Activated T-helper 17 cell treated with anti-CD3 and anti-CD28 coated beads, Interleukin-2, amount 50 U/mL, for 72 hours (primary cell): ENCODE results near the gene ATP11C. TPM values are rescaled to one million over a fixed set of nuclear protein-coding genes. Genes with fewer than 3 reads are reported as not detected.
A peak's percentile ranks its signal among the peaks of the same experiment; 100 is the strongest.
"Not testable (repeated sequence)": the region's sequence is repeated elsewhere in the genome, so short reads cannot be mapped to it uniquely, and the experiment has no call there.

Experiments
- ATAC-seq: fragments of 150-1000 bp; cut with Tn5 transposase; replicated peaks from 2 replicates; pipeline ENCODE4 v1.10.0; 2021; ENCODE audit warnings: mild to moderate bottlenecking, moderate library complexity
- H3K27ac Mint-ChIP-seq: one replicate; pipeline ENCODE4 v1.8.0; 2022; ENCODE audit warnings: mixed read lengths
- H3K27me3 Mint-ChIP-seq: one replicate; pipeline ENCODE4 v1.8.0; 2022; ENCODE audit warnings: mixed read lengths
- H3K36me3 Mint-ChIP-seq: one replicate; pipeline ENCODE4 v1.8.0; 2022; ENCODE audit warnings: low read depth, mild to moderate bottlenecking, mixed read lengths
- H3K4me1 Mint-ChIP-seq: one replicate; pipeline ENCODE4 v1.8.0; 2022; ENCODE audit warnings: mixed read lengths
- H3K4me3 Mint-ChIP-seq: one replicate; pipeline ENCODE4 v1.8.0; 2022; ENCODE audit warnings: mild to moderate bottlenecking, mixed read lengths
- H3K9me3 Mint-ChIP-seq: one replicate; pipeline ENCODE4 v1.8.0; 2022; ENCODE audit warnings: mixed read lengths
- total RNA-seq, 2 donors: library from RNA; stranded (reverse); gene quantifications; one replicate each; pipeline ENCODE4 v1.2.3, GENCODE V29; 2022

Gene ATP11C
- total RNA-seq, 2 donors from 2014 or later: 9.2 to 9.4 TPM

GRCh38 chrX:139862208-139862607 lies 70.6 kb downstream of the ATP11C start:
- no peak overlapping the region for H3K27ac Mint-ChIP-seq
- H3K36me3 Mint-ChIP-seq: no peaks in the 10 kb centered on the region
- no peaks in the 10 kb centered on the region for H3K4me1 Mint-ChIP-seq
- ATAC-seq: no peak
- H3K4me3 Mint-ChIP-seq: no peak overlapping the region
- H3K9me3 Mint-ChIP-seq: no peaks in the 10 kb centered on the region
- H3K27me3 Mint-ChIP-seq: no peaks in the 10 kb centered on the region

DNA sequence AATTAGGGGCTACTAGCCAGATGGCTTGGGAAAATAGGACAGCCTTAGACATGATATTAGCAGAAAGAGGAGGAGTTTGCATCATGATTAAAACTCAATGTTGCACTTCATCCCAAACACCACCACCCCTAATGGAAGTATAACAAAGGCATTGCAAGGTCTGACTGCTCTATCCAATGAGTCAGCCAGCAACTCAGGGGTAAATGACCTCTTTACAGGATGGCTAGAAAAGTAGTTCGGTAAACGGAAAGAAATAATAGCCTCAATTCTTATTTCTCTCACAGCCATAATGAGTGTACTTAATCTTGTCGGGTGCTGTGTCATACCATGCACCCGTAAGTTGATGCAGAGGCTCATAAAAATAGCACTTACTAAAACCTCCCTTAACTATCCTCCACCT lies 76.0 kb downstream of the ATP11C start:
- H3K4me1 Mint-ChIP-seq, H3K27me3 Mint-ChIP-seq: not testable (repeated sequence)

DNA sequence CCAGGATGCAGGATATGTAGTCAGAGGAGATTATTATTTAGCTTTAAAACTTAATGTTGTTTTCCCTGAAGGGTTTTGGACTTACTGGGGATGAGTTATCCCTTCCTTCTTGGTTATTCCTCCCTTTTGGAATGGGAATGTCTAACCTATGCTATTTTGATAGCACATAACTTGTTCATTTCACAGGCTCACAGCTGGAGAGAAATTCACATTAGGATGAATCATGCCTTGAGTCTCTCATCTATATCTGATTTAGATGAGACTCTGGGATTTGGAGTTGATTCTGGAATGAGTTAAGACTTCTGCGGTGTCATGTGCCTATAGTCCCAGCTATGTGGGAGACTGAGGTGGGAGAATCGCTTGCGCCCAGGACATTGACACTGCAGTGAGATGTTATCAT lies 81.1 kb downstream of the ATP11C start:
- no peak overlapping the region for H3K4me3 Mint-ChIP-seq
- no peaks in the 10 kb centered on the region for H3K36me3 Mint-ChIP-seq
- no peak for ATAC-seq
- H3K9me3 Mint-ChIP-seq: no peaks in the 10 kb centered on the region
- H3K4me1 Mint-ChIP-seq: no peaks in the 10 kb centered on the region
- H3K27me3 Mint-ChIP-seq: no peaks in the 10 kb centered on the region
- no peak overlapping the region for H3K27ac Mint-ChIP-seq

More for the DNA sequence above, 76.0 kb downstream of the ATP11C start:
- not testable (repeated sequence) for H3K27ac Mint-ChIP-seq, H3K9me3 Mint-ChIP-seq, ATAC-seq, H3K36me3 Mint-ChIP-seq, H3K4me3 Mint-ChIP-seq

GRCh38 chrX:139850968-139851367 lies 81.9 kb downstream of the ATP11C start:
- H3K27me3 Mint-ChIP-seq: no peaks in the 10 kb centered on the region
- H3K4me3 Mint-ChIP-seq: no peak overlapping the region
- no peaks in the 10 kb centered on the region for H3K4me1 Mint-ChIP-seq
- ATAC-seq: no peak
- no peak overlapping the region for H3K27ac Mint-ChIP-seq
- no peaks in the 10 kb centered on the region for H3K36me3 Mint-ChIP-seq
- no peaks in the 10 kb centered on the region for H3K9me3 Mint-ChIP-seq

GRCh38 chrX:139844884-139845283 lies 88.0 kb downstream of the ATP11C start:
- Mint-ChIP-seq H3K36me3 (peaks cover 2% of the 10 kb centered on the region), H3K27me3 (no peaks in the 10 kb centered on the region), H3K4me1 (peaks cover 5% of the 10 kb centered on the region), H3K9me3 (peaks cover under 1% of the 10 kb centered on the region), H3K27ac (no peak overlapping the region), H3K4me3 (no peak overlapping the region)
- ATAC-seq: no peak

- no peak for ATAC-seq
- Mint-ChIP-seq H3K36me3 (peaks cover 6% of the 10 kb centered on the region), H3K27me3 (no peaks in the 10 kb centered on the region), H3K4me1 (peaks cover 5% of the 10 kb centered on the region), H3K27ac (no peak overlapping the region), H3K9me3 (peaks cover 4% of the 10 kb centered on the region), H3K4me3 (no peak overlapping the region)
Observed at GRCh38 chrX:139844163-139844562, 88.7 kb downstream of the ATP11C start.

DNA sequence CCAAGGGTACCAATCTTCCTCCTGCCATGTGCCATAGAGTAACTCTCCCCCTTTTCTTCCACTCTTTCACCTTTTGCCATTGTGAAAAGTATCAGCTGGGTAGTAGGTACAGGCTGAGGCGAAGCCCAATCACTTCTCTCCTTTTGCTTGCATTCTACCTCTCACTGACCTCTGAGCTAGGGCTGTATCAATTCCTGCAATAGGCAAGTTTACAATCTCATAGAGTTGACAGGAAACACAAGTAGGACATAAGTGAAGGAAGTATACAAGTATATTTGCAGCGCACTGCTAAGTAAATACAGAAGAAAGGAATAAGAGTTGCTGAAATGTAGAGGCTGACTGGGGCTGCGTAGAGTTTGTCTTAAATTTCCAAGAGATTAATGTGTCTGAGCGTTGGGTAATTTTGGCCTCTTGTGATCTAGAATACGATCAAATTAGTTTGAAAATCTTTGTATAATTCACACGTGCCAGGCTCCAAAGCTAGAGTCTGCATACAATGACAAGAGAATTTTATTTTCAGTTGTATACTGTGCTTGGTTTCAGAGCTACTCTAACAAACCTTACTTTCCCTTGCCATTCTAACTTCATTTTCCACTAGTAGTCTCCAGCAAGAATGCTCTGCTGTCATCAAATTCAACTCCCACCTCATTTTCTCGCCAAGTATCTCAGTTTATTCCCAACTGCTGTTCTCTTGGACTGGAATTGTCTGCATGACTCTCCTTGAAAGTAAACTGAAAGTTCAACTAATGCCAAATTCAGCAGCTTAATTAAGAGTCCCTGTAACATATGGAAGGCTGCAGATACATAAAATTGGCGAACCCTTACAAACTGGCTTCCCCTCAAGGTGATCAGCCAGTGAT lies 90.3 kb downstream of the ATP11C start:
- Mint-ChIP-seq H3K4me1 (peaks cover 5% of the 10 kb centered on the region), H3K4me3 (no peak overlapping the region), H3K9me3 (peaks cover 4% of the 10 kb centered on the region), H3K27me3 (no peaks in the 10 kb centered on the region), H3K36me3 (peaks cover 6% of the 10 kb centered on the region), H3K27ac (no peak overlapping the region)
- ATAC-seq: no peak

GRCh38 chrX:139836335-139836734 lies 96.5 kb downstream of the ATP11C start:
- not testable (repeated sequence) for H3K27me3 Mint-ChIP-seq, H3K9me3 Mint-ChIP-seq, ATAC-seq

DNA sequence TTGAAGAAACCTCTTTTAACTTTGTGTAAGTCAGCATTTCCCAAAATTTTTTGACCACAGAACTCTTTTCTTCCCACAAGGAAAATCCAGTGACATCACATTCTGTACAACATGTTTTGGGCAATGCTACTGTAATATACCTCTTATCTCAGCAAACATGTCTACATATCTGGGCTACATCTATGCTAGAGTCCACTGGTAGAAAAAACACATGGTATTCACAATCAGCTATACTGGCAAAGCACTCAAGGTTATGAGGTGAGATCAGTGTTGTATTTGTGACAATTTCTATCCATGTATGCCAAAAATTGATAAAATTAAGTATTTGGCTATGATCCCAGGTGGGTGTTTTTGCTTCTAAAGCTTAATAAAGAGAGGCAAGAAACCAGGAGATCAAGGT lies 98.0 kb downstream of the ATP11C start:
- H3K4me1 Mint-ChIP-seq: peaks cover 6% of the 10 kb centered on the region
- H3K36me3 Mint-ChIP-seq: peaks cover 4% of the 10 kb centered on the region
- no peak overlapping the region for H3K4me3 Mint-ChIP-seq
- peaks cover 4% of the 10 kb centered on the region for H3K9me3 Mint-ChIP-seq
- no peaks in the 10 kb centered on the region for H3K27me3 Mint-ChIP-seq
- no peak overlapping the region for H3K27ac Mint-ChIP-seq
- no peak for ATAC-seq

More at GRCh38 chrX:139836335-139836734, 96.5 kb downstream of the ATP11C start:
- not testable (repeated sequence) for H3K27ac Mint-ChIP-seq, H3K4me3 Mint-ChIP-seq, H3K4me1 Mint-ChIP-seq, H3K36me3 Mint-ChIP-seq

- Mint-ChIP-seq H3K36me3 (no peaks in the 10 kb centered on the region), H3K27me3 (no peaks in the 10 kb centered on the region)
Observed at GRCh38 chrX:139832718-139833309, 100.0 kb downstream of the ATP11C start.

DNA sequence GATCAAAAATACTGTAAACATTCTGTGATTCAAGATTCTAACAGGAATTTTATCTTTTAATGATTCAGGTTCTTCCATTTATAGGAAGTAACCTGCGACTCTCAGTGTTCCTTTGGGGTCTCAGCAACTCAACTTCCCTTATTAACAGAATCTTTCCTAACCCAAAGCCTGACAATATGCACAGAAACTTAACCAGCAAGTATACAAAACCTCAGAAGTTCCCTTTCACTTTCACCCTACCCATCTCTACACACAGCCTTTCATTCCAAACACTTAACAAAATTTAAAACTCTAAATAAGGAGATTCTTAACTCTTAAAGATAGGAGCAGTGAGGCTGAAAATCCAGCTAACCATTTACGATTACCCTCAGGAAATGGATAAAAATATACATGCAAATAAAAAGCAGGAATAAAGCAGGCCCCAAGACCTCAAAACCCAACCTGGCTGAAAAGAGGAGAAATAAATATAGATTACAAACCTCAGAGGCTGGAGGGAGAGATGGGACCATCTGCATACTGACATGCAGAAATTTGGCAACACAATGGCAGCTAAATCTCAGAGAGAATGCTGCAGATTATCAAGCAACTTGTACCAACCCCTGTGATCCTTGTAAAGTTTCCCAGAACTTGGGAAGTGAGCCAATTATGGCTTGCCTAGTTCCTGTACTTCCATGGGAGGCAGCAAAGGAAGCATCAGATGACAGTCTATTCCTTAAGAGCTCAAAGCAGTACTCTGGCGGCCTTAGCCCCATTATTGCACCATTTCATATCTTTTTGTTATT lies 101.0 kb downstream of the ATP11C start:
- ATAC-seq: no peak
- Mint-ChIP-seq H3K9me3 (no peaks in the 10 kb centered on the region), H3K27me3 (no peaks in the 10 kb centered on the region), H3K4me3 (no peak overlapping the region), H3K36me3 (no peaks in the 10 kb centered on the region), H3K27ac (peak overlapping the region; percentile 22), H3K4me1 (peaks cover 6% of the 10 kb centered on the region)

More at GRCh38 chrX:139832718-139833309, 100.0 kb downstream of the ATP11C start:
- peaks cover 6% of the 10 kb centered on the region for H3K4me1 Mint-ChIP-seq
- no peak overlapping the region for H3K4me3 Mint-ChIP-seq
- no peak overlapping the region for H3K27ac Mint-ChIP-seq
- no peak for ATAC-seq
- no peaks in the 10 kb centered on the region for H3K9me3 Mint-ChIP-seq

GRCh38 chrX:139831017-139831416 lies 101.8 kb downstream of the ATP11C start:
- H3K9me3 Mint-ChIP-seq: no peaks in the 10 kb centered on the region
- peaks cover 1% of the 10 kb centered on the region for H3K36me3 Mint-ChIP-seq
- ATAC-seq: no peak
- no peak overlapping the region for H3K4me3 Mint-ChIP-seq
- H3K4me1 Mint-ChIP-seq: peaks cover 6% of the 10 kb centered on the region
- H3K27ac Mint-ChIP-seq: no peak overlapping the region
- H3K27me3 Mint-ChIP-seq: no peaks in the 10 kb centered on the region

DNA sequence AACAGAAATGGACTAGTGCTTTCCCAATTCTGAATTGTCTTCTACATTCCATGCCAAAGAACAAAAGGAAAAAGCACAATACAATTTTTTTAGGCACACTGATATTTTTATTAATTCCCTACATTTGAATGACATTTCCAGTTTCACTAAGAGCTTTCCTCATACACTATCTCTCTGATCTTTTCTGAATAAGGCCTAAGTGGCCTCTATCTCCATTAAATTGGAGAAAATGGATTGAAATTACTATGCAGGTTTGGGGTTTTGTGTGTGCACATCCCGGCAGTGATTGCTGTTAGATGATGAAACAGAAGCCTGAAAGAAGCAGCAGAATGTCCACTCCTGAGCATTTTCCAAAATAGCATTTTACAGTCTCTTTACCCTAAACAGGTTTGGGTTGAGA lies 104.0 kb downstream of the ATP11C start:
- H3K9me3 Mint-ChIP-seq: no peaks in the 10 kb centered on the region
- no peak overlapping the region for H3K4me3 Mint-ChIP-seq
- peaks cover 9% of the 10 kb centered on the region for H3K36me3 Mint-ChIP-seq
- H3K27ac Mint-ChIP-seq: no peak overlapping the region
- H3K4me1 Mint-ChIP-seq: peaks cover 6% of the 10 kb centered on the region
- H3K27me3 Mint-ChIP-seq: no peaks in the 10 kb centered on the region
- no peak for ATAC-seq

- Mint-ChIP-seq H3K4me3 (no peak overlapping the region), H3K4me1 (peaks cover 6% of the 10 kb centered on the region), H3K27ac (no peak overlapping the region), H3K36me3 (peaks cover 16% of the 10 kb centered on the region), H3K27me3 (no peaks in the 10 kb centered on the region), H3K9me3 (no peaks in the 10 kb centered on the region)
- no peak for ATAC-seq
Observed at GRCh38 chrX:139828033-139828432, 104.8 kb downstream of the ATP11C start.
